ENCODE measurements around the gene ANKRD55. TPM values are rescaled to one million over a fixed set of nuclear protein-coding genes. Genes with fewer than 3 reads are reported as not detected.

The ANKRD55 gene
- total and polyA plus RNA-seq, 4 donors, result 0.37 to 1.9 (median 1.4) TPM

GRCh38 chr5:56164376-56164775 is 68.8 kb downstream of the ANKRD55 start:
- H3K27ac ChIP-seq (ENCODE audit: low read depth in 1 of 2, low read length in 2 of 2), result no peak overlapping the region
- H3K36me3 ChIP-seq (ENCODE audit: control insufficient read depth in 4 of 4, insufficient read depth in 3 of 4, low read depth in 1 of 4, low read length in 3 of 4), result no peaks in the 10 kb centered on the region
- H3K27me3 ChIP-seq (ENCODE audit: control insufficient read depth in 4 of 4, insufficient read depth in 4 of 4, low read length in 3 of 4), result no peaks in the 10 kb centered on the region
- H3K4me3 ChIP-seq (ENCODE audit: low read depth in 1 of 3, low read length in 3 of 3), result no peak overlapping the region
- H3K9ac ChIP-seq (ENCODE audit: low read depth in 1 of 2, low read length in 2 of 2), result no peak overlapping the region
- H3K9me3 ChIP-seq (ENCODE audit: control insufficient read depth in 4 of 4, low read length in 3 of 4), result no peaks in the 10 kb centered on the region
- H3K4me1 ChIP-seq (ENCODE audit: control insufficient read depth in 4 of 4, insufficient read depth in 4 of 4, low read length in 3 of 4), result no peaks in the 10 kb centered on the region
- no peak for TF ChIP-seq RXRA (IDR thresholded peaks at IDR 0.05)
- no peak for TF ChIP-seq EGR1 (IDR thresholded peaks at IDR 0.05; ENCODE audit: low read depth in 2 of 2)
- no peak for TF ChIP-seq MAX (IDR thresholded peaks at IDR 0.05)
- no peak for TF ChIP-seq SP1 (IDR thresholded peaks at IDR 0.05)
- TF ChIP-seq FOXA1 (IDR thresholded peaks at IDR 0.05), result no peak
- DNase-seq (ENCODE audit: low spot score), result no peak
- 70% methylated on average over 3 of the region's 3 CpGs for WGBS

- Histone ChIP-seq H3K9ac (ENCODE audit: low read depth in 1 of 2, low read length in 2 of 2) (no peak overlapping the region), H3K27me3 (ENCODE audit: control insufficient read depth in 4 of 4, insufficient read depth in 4 of 4, low read length in 3 of 4) (no peaks in the 10 kb centered on the region), H3K4me3 (ENCODE audit: low read depth in 1 of 3, low read length in 3 of 3) (no peak overlapping the region), H3K4me1 (ENCODE audit: control insufficient read depth in 4 of 4, insufficient read depth in 4 of 4, low read length in 3 of 4) (no peaks in the 10 kb centered on the region), H3K36me3 (ENCODE audit: control insufficient read depth in 4 of 4, insufficient read depth in 3 of 4, low read depth in 1 of 4, low read length in 3 of 4) (no peaks in the 10 kb centered on the region), H3K27ac (ENCODE audit: low read depth in 1 of 2, low read length in 2 of 2) (no peak overlapping the region), H3K9me3 (ENCODE audit: control insufficient read depth in 4 of 4, low read length in 3 of 4) (no peaks in the 10 kb centered on the region)
- WGBS, result 85% methylated on average over 1 of the region's 1 CpG
- no peak for DNase-seq (ENCODE audit: low spot score)
- no peak for TF ChIP-seq EGR1 (IDR thresholded peaks at IDR 0.05; ENCODE audit: low read depth in 2 of 2)
- TF ChIP-seq RXRA (IDR thresholded peaks at IDR 0.05), result no peak
- no peak for TF ChIP-seq TAF1 (conservative IDR thresholded peaks at IDR 0.05)
- no peak for TF ChIP-seq HNF4A (conservative IDR thresholded peaks at IDR 0.05)
- no peak for TF ChIP-seq SP1 (IDR thresholded peaks at IDR 0.05)
These were observed 71.2 kb downstream of the ANKRD55 start for GRCh38 chr5:56161927-56162326.

GRCh38 chr5:56161439-56161823 is 71.7 kb downstream of the ANKRD55 start:
- H3K27ac ChIP-seq (ENCODE audit: low read depth in 1 of 2, low read length in 2 of 2), result no peak overlapping the region
- DNase-seq (ENCODE audit: low spot score), result no peak
- H3K36me3 ChIP-seq (ENCODE audit: control insufficient read depth in 4 of 4, insufficient read depth in 3 of 4, low read depth in 1 of 4, low read length in 3 of 4), result no peaks in the 10 kb centered on the region
- TF ChIP-seq MAX (IDR thresholded peaks at IDR 0.05) (no peak), YY1 (IDR thresholded peaks at IDR 0.05) (no peak), FOXA2 (IDR thresholded peaks at IDR 0.05) (no peak), CTCF (IDR thresholded peaks at IDR 0.05; ENCODE audit: low read depth, low read length, missing input control) (no peak), REST (IDR thresholded peaks at IDR 0.05) (no peak), ATF3 (IDR thresholded peaks at IDR 0.05) (no peak), JUND (IDR thresholded peaks at IDR 0.05) (no peak), FOXA1 (IDR thresholded peaks at IDR 0.05) (no peak), RXRA (IDR thresholded peaks at IDR 0.05) (no peak), HNF4A (conservative IDR thresholded peaks at IDR 0.05) (no peak), NR2F2 (IDR thresholded peaks at IDR 0.05) (no peak), HNF4G (IDR thresholded peaks at IDR 0.05) (no peak), GABPA (IDR thresholded peaks at IDR 0.05 in 1 of 2, conservative IDR thresholded peaks at IDR 0.05 in 1 of 2) (no peak), EGR1 (IDR thresholded peaks at IDR 0.05; ENCODE audit: low read depth in 2 of 2) (no peak), SP1 (IDR thresholded peaks at IDR 0.05) (no peak), TAF1 (conservative IDR thresholded peaks at IDR 0.05) (no peak), ZBTB33 (IDR thresholded peaks at IDR 0.05) (no peak), RAD21 (IDR thresholded peaks at IDR 0.05) (no peak)
- H3K27me3 ChIP-seq (ENCODE audit: control insufficient read depth in 4 of 4, insufficient read depth in 4 of 4, low read length in 3 of 4), result no peaks in the 10 kb centered on the region
- H3K9me3 ChIP-seq (ENCODE audit: control insufficient read depth in 4 of 4, low read length in 3 of 4), result no peaks in the 10 kb centered on the region
- WGBS, result 83% methylated on average over 3 of the region's 3 CpGs
- no peak overlapping the region for H3K4me3 ChIP-seq (ENCODE audit: low read depth in 1 of 3, low read length in 3 of 3)
- no peak overlapping the region for H3K9ac ChIP-seq (ENCODE audit: low read depth in 1 of 2, low read length in 2 of 2)
- H3K4me1 ChIP-seq (ENCODE audit: control insufficient read depth in 4 of 4, insufficient read depth in 4 of 4, low read length in 3 of 4), result no peaks in the 10 kb centered on the region
